ENCODE data around the gene CAMK2N2.

Gene CAMK2N2

DNA sequence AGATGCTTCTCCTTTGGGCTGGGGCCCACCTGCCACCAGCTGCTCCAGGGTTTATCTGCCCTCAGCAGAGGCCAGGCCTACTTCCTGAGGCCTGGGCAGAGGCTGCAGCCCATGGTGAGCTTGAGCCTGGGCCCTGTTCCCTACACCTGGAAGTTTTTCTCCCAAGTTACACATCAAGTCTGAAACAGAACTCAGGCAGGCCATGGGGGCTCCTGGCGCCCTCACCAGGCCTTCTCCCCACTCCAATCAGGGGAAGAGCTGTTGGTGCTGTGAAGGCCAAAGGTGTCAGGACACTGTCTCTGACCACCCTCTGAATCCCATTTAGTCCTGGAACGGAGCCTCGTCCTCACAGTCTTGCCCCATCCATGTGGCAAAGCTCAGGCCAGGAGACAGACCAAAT lies 24.7 kb downstream of the CAMK2N2 start:
- H3K4me3 ChIP-seq (ENCODE audit: low read depth, low read length) = no peak overlapping the region
- no peak for DNase-seq (ENCODE audit: low read depth)
- TF ChIP-seq, protein P1, sequence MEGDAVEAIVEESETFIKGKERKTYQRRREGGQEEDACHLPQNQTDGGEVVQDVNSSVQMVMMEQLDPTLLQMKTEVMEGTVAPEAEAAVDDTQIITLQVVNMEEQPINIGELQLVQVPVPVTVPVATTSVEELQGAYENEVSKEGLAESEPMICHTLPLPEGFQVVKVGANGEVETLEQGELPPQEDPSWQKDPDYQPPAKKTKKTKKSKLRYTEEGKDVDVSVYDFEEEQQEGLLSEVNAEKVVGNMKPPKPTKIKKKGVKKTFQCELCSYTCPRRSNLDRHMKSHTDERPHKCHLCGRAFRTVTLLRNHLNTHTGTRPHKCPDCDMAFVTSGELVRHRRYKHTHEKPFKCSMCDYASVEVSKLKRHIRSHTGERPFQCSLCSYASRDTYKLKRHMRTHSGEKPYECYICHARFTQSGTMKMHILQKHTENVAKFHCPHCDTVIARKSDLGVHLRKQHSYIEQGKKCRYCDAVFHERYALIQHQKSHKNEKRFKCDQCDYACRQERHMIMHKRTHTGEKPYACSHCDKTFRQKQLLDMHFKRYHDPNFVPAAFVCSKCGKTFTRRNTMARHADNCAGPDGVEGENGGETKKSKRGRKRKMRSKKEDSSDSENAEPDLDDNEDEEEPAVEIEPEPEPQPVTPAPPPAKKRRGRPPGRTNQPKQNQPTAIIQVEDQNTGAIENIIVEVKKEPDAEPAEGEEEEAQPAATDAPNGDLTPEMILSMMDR (IDR thresholded peaks at IDR 0.05; ENCODE audit: insufficient read depth, low read depth, low read length, missing control alignments) = no peak

DNA sequence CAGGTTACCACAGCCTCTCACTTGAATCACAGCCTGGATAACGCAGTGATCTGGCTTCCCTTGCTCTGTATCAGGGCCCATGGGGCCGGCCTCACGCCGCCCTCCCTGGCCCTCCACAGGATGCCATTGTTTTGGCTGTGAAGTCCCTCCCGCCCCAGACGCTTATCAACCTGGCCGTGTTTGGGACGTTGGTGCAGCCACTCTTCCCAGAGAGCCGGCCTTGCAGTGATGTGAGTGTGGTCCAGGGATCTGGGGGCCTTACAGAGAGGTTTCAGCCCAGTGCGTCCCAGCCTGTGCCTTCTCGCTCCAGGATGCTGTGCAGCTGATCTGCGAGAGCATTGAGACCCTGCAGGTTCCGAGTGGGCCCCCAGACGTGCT lies 25.3 kb downstream of the CAMK2N2 start:
- DNase-seq (ENCODE audit: low read depth) = no peak
- TF ChIP-seq, protein P1 (IDR thresholded peaks at IDR 0.05; ENCODE audit: insufficient read depth, low read depth, low read length, missing control alignments) = no peak
- no peak overlapping the region for H3K4me3 ChIP-seq (ENCODE audit: low read depth, low read length)

DNA sequence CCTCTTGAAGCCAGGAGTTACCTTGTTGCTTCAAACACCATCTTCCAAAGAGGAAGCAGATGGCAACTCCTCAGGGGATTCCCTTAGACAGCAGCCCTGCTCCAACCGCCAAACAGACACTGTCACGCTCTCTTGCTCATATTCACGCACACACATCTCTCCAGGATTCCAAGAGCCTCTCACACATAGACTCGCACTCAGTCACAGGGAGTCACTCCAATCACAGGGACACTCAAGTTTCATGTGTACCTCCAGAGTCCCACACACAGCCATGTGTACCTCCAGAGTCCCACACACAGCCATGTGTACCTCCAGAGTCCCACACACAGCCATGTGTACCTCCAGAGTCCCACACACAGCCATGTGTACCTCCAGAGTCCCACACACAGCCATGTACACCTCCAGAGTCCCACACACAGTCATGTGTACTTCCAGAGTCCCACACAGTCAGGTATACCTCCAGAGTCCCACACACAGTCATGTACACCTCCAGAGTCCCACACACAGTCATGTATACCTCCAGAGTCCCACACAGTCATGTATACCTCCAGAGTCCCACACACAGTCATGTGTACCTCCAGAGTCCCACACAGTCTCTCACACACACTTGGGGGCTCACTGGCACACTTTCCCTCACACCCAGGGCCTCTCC lies 25.8 kb downstream of the CAMK2N2 start:
- TF ChIP-seq, protein P1 (IDR thresholded peaks at IDR 0.05; ENCODE audit: insufficient read depth, low read depth, low read length, missing control alignments) = no peak
- DNase-seq (ENCODE audit: low read depth) = no peak
- H3K4me3 ChIP-seq (ENCODE audit: low read depth, low read length) = no peak overlapping the region

DNA sequence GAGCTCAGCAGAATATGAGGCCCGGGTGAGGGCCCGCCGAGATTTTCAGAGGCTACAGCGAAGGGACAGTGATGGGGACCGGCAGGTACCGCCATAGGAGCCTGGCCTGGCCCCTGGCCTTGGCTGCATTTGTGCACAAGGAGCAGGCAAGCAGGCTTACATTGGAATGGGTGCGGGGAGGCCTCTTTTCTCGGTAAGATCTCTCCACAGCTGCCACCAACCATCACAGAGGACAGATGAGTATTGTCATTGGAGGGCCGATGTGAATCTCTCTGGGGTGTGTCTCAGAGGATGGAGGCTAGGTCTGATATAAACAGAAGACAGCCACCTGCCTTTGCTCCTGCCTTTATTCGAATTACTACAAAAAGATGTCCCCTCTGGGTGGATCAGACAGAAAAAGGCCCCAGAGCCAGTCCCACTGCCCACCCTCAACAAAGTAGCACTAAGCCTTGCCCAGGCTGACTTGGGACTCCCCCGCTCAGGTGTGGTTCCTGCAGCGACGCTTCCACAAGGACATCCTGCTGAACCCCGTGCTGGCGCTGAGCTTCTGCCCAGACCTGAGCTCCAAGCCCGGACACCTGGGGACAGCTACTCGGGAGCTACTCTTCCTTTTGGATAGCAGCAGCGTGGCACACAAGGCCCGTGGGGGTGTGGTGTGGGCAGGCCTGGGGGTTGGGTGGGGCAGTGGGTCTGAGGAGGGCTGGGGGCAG lies 26.5 kb downstream of the CAMK2N2 start:
- TF ChIP-seq, protein P1 (IDR thresholded peaks at IDR 0.05; ENCODE audit: insufficient read depth, low read depth, low read length, missing control alignments) = no peak
- no peak for DNase-seq (ENCODE audit: low read depth)
- H3K4me3 ChIP-seq (ENCODE audit: low read depth, low read length) = no peak overlapping the region

DNA sequence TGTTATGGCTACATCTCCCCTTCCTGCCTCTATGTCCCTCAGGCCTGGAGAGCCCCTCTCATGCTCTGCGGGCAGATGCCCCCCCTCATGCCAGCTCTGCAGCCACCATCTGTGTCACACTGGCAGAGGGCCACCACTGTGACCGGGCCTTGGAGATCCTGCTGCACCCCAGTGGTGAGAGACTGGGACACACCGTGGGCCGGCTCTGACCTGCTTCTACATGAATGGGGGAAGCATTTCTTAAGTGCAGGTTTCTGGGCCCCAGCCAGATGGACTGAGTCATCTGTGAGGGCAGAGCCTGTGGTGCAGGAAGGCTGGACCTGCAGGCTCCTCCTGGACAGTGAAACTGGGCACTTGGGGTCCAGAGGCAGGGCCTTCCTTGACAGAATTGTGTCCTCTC lies 27.1 kb downstream of the CAMK2N2 start:
- TF ChIP-seq, protein P1 (IDR thresholded peaks at IDR 0.05; ENCODE audit: insufficient read depth, low read depth, low read length, missing control alignments) = no peak
- H3K4me3 ChIP-seq (ENCODE audit: low read depth, low read length) = no peak overlapping the region
- no peak for DNase-seq (ENCODE audit: low read depth)

DNA sequence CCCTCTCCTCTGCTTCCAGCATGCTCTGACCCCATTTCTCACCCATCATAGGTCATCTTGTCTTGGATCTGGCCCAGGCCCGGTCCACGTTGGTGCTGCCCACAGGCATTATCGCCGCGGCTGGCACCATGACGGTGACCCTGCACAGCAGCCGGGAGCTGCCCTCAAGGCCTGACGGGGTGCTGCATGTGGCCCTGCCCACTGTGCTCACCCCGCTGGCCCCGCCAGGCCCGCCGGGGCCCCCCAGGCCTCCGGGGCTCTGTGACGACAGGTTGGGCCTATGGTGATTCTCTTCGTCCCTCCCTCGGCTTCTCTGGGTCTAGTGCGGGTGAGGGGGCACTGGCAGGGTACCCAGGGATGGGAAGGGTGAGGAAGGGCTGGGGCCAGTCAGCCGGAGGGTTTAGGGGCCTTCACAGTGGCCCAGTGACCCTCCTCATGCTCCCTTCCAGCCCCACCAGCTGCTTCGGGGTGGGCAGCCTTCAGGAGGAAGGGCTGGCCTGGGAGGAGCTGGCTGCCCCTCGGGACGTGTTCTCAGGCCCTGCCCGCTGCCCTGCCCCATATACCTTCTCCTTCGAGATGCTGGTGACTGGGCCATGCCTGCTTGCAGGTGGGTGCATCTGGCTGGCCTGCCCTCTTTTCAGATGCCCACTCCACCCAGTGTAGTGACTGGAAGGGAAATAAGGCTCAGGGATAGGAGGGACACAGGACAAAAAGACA lies 28.1 kb downstream of the CAMK2N2 start:
- H3K4me3 ChIP-seq (ENCODE audit: low read depth, low read length) = no peak overlapping the region
- TF ChIP-seq, protein P1 (IDR thresholded peaks at IDR 0.05; ENCODE audit: insufficient read depth, low read depth, low read length, missing control alignments) = no peak
- no peak for DNase-seq (ENCODE audit: low read depth)
